Retinal pigment epithelial cell (primary cell): ENCODE data around the gene TCN2.

Experiments used
- DNase-seq: peaks from one replicate; pipeline ENCODE4 v3.0.0-alpha.2; 2010; ENCODE audit warnings: low read depth
- H3K4me3 ChIP-seq: 2 replicates; pipeline ENCODE4 v1.5.1; 2011; ENCODE audit warnings: mild to moderate bottlenecking, low read length, control low read depth, moderate library complexity
- TF ChIP-seq, protein P1 (sequence below): conservative IDR thresholded peaks from 2 replicates; pipeline ENCODE4 v1.5.1; 2011; ENCODE audit warnings: low read depth, low read length, control low read depth, inconsistent platforms

Gene TCN2

DNA sequence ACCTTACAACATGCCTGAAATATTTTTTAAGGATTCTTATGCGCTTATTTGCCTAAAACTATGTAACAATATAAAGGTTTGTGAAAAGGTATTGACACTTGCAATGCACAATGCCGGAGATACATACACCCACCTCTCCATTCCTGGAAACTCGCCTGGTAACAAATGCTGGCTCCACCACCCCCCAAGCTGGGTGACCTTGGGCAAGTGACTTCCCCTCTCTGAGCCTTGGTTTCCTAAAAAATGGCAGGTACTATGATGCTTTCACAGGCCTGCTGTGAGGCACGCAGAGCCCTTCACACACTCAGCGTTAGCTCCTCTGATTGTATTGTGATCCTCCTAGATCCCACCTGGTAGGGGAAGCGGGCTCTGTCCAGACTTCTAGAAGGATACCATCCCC, 34.8 kb upstream of the TCN2 start:
- H3K4me3 ChIP-seq = no peak overlapping the region
- no peak for DNase-seq
- TF ChIP-seq, protein P1, sequence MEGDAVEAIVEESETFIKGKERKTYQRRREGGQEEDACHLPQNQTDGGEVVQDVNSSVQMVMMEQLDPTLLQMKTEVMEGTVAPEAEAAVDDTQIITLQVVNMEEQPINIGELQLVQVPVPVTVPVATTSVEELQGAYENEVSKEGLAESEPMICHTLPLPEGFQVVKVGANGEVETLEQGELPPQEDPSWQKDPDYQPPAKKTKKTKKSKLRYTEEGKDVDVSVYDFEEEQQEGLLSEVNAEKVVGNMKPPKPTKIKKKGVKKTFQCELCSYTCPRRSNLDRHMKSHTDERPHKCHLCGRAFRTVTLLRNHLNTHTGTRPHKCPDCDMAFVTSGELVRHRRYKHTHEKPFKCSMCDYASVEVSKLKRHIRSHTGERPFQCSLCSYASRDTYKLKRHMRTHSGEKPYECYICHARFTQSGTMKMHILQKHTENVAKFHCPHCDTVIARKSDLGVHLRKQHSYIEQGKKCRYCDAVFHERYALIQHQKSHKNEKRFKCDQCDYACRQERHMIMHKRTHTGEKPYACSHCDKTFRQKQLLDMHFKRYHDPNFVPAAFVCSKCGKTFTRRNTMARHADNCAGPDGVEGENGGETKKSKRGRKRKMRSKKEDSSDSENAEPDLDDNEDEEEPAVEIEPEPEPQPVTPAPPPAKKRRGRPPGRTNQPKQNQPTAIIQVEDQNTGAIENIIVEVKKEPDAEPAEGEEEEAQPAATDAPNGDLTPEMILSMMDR = no peak

DNA sequence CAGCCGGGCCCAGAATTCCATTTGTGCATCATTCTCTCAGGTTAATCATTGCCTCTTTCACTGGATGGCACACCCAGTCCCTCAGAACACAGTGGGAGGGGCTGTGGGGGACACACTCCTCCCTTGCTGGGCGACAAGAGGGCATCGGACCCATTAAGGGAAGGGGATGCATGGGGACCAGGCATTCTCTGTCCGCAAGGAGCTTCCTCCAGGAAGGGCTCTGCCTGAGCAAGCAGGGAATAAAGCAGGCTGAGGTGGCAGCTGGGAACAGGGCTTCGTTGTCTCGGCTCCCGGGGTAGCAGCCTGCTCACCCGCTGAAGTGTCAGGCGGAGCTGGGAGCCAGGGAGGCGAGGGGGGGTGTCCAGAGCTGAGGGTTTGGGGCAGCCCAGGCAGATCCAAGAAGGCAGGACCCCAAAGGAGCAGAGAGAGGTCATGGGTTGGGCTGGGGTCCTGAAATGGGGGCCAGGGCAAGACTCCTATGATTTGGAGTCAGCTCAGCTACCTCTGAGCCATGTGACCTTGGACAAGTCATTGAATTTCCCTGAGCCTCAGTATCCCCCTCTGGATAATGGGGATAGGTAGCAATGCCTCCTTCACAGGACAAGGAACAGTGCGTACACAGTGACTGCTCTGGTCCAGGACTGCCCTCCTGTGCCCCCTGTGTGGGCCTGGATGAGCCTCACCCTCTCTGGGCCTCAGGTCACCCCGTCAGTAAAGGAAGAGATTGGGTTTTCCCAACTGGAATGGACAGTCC, 34.0 kb upstream of the TCN2 start:
- DNase-seq = no peak
- no peak overlapping the region for H3K4me3 ChIP-seq
- TF ChIP-seq, protein P1 = no peak

DNA sequence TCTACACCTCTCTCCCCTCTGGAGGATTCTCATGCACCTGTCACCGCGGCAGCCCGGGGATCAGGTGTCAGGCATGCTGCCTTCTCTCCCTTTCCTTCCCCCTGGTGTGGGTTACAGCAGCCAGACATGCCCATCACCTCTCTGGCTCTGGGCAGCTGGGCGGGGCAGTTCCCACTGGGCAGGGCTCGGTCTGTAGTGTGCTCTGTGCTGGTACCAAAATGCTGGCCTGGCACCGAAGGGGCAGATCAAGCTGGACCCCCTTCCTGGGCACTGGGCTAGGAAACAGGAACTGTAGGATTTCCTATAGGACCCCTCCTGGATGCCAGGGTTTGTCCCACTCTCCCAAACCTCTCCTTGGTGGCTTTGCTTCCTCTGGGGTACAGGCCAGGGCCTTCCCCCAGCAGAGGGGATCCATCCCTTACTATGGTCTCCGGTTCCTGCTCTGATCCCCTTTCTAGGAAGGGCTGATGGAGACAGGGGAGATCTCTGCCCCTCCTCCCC, 33.3 kb upstream of the TCN2 start:
- no peak overlapping the region for H3K4me3 ChIP-seq
- no peak for DNase-seq
- TF ChIP-seq, protein P1 = no peak

DNA sequence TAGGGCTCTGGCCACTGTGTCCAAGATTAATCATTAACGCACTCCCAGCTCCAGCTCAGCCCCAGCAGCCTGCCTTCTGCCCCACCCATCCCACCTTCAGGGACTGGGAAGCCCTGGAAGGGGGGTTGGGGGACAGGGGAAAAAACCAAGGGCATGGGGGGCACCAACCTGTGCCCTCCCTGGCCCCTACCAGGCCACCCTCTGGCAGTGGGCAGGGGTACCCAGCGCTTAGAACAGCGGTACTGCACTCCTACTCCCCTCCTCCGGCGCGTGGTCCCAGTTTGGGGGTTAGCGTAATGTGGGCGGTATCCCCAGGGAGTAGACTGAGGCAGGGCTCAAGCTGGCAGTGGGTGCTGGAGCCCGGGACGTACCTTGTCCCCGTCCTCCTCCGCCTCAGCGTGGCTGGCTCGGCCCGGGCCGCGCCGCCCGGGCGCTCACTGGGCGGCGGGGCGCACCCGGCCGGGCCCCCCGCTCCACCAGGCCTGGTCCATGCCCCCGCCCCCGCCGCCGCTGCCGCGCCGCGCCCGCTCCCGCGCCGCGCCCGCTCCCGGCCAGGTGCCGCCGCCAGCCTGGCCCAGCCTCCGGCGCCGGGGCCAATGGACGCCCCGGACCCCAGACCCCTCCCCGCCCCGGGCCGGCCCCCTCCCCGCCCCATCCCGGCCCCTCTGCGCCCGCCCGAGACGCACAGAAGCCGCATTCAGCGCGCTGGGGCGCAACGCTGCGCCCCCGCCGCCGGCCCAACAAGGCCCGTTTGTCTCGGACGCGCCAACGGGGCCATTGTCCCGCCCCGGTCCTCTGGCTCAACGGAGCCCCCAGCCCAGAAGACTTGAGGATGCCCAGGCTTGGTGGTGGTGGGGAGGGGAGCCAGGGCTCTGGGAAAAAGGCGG, 32.6 kb upstream of the TCN2 start, which contains the start of gene GAL3ST1:
GAL3ST1 (minus strand) TSS at position 571 of the 887 bp plus-strand sequence. CDS start 17,273 bp downstream, outside the sequence.
- H3K4me3 ChIP-seq = peak within 1 kb of the TSS; percentile 29
- DNase-seq = no peak
- TF ChIP-seq, protein P1 = no peak

DNA sequence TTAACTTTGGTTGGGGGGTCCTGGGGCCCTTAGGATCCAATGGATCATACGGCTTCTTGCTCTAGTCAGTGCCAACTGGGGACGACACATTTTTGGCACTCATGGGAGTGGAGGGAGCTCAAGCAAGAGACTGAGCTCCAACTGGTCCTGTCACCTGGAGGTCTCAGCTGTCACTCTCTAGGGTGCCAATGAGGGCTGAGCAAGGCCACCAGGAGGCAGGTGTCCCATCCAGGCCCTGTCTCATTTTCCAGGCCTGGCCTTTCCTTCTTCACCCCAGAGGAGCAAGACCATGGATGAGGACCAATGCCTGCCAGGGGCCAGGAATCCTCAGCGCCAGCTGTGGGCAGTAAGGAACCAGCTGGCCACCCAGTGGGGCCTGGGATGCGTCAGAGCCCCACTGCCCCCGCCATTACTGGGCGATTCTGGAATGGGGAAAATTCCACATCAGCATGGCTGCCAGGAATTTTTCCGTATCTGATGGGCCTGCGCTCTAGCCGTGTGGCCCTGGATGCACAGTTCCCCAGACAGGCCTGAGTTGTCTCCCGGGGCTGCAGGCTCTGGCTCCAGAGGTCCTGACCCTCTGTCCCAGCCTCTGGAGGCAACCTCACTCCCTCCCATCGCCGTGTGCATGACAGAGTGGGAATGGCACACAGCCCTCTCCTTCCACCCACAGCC, 31.8 kb upstream of the TCN2 start:
- TF ChIP-seq, protein P1 = peak; percentile 27
- DNase-seq = no peak
- peak overlapping the region; percentile 29 for H3K4me3 ChIP-seq

DNA sequence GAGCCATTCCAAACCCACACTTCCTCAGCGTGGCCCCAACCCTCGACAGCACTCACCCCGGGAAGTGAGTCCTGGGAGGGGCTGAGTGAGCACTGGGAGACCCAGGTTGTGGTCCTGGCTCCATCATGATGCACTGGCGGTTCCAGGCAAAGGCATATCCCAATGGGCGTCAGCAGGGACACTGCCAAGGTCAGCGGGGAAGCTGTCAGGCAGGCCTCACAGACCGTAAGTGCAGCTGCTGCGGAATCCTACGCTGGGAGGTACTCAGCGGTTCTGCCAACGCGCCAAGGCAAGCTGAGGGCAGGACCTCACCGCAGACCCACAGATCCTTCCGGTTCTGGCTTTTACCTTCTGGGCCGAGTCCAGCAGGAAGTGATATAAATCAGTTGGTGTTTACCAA, 31.1 kb upstream of the TCN2 start:
- H3K4me3 ChIP-seq = no peak overlapping the region
- TF ChIP-seq, protein P1 = no peak
- no peak for DNase-seq
